Neuronal stem cell (in vitro differentiated cells): ENCODE measurements around the gene ACKR2.
"Not testable (repeated sequence)": the region's sequence is repeated elsewhere in the genome, so short reads cannot be mapped to it uniquely, and the experiment has no call there.

Experiments
- DNase-seq: peaks from one replicate; pipeline ENCODE4 v3.0.0-alpha.2; 2013; ENCODE audit warnings: low spot score
- H2AFZ ChIP-seq: one replicate; pipeline ENCODE4 v1.6.1; 2013; ENCODE audit warnings: mild to moderate bottlenecking, low read length, inconsistent platforms
- H2AK5ac ChIP-seq: 2 replicates; pipeline ENCODE4 v1.6.1; 2013; ENCODE audit warnings: low read depth, mild to moderate bottlenecking, inconsistent platforms, low read length, moderate library complexity, mixed read lengths
- H2BK120ac ChIP-seq: 2 replicates; pipeline ENCODE4 v1.6.1; 2013; ENCODE audit warnings: low read depth, mild to moderate bottlenecking, inconsistent platforms, low read length, moderate library complexity, mixed read lengths
- H2BK12ac ChIP-seq: one replicate; pipeline ENCODE4 v1.6.1; 2013; ENCODE audit warnings: low read length, inconsistent platforms
- H2BK15ac ChIP-seq: 2 replicates; pipeline ENCODE4 v1.6.1; 2013; ENCODE audit warnings: mild to moderate bottlenecking, low read length, inconsistent platforms, mixed read lengths
- H2BK5ac ChIP-seq: one replicate; pipeline ENCODE4 v1.6.1; 2013; ENCODE audit warnings: inconsistent platforms, mild to moderate bottlenecking, low read length, moderate library complexity
- H3K14ac ChIP-seq: one replicate; pipeline ENCODE4 v1.6.1; 2013; ENCODE audit warnings: low read length, inconsistent platforms
- H3K18ac ChIP-seq: 2 replicates; pipeline ENCODE4 v1.6.1; 2013; ENCODE audit warnings: low read length, inconsistent platforms
- H3K23ac ChIP-seq: 2 replicates; pipeline ENCODE4 v1.6.1; 2013; ENCODE audit warnings: low read depth, mild to moderate bottlenecking, mixed read lengths, low read length, inconsistent platforms; ENCODE audit not compliant: poor library complexity
- H3K27ac ChIP-seq: replicated peaks from 3 replicates; pipeline ENCODE4 v1.5.1; 2013; ENCODE audit warnings: low read length, inconsistent platforms
- H3K27me3 ChIP-seq, 3 experiments: 2 replicates each; pipeline ENCODE4 v1.6.1; 2013; ENCODE audit warnings: low read length in 3 of 3, mild to moderate bottlenecking in 2 of 3, inconsistent platforms in 1 of 3, low read depth in 1 of 3, mixed read lengths in 1 of 3, moderate library complexity in 1 of 3; ENCODE audit not compliant: control insufficient read depth in 3 of 3, insufficient read depth in 3 of 3
- H3K36me3 ChIP-seq, 2 donors: replicated peaks in 1 of 2; 2 replicates each; pipeline ENCODE4 v1.6.1; 2013; ENCODE audit warnings: low read length in 2 of 2; ENCODE audit not compliant: control insufficient read depth in 2 of 2, insufficient read depth in 2 of 2
- H3K4ac ChIP-seq: 2 replicates; pipeline ENCODE4 v1.6.1; 2013; ENCODE audit warnings: inconsistent platforms, mild to moderate bottlenecking, low read length, moderate library complexity
- H3K4me1 ChIP-seq, 2 donors: 1 replicate in 1 of 2; 2 replicates in 1 of 2; pipeline ENCODE4 v1.6.1; 2013; ENCODE audit warnings: low read length in 2 of 2, low read depth in 1 of 2; ENCODE audit not compliant: control insufficient read depth in 2 of 2, insufficient read depth in 1 of 2
- H3K4me2 ChIP-seq: one replicate; pipeline ENCODE4 v1.6.1; 2013; ENCODE audit warnings: mild to moderate bottlenecking, low read length, inconsistent platforms; ENCODE audit not compliant: insufficient read depth, poor library complexity, severe bottlenecking
- H3K4me3 ChIP-seq, 2 donors: 2 replicates each; pipeline ENCODE4 v1.5.1; 2013; ENCODE audit warnings: low read length in 2 of 2, mild to moderate bottlenecking in 2 of 2, inconsistent platforms in 1 of 2, moderate library complexity in 1 of 2
- H3K79me1 ChIP-seq: one replicate; pipeline ENCODE4 v1.6.1; 2013; ENCODE audit warnings: low read depth, mild to moderate bottlenecking, inconsistent platforms, low read length, moderate library complexity
- H3K9ac ChIP-seq: one replicate; pipeline ENCODE4 v1.6.1; 2013; ENCODE audit warnings: mild to moderate bottlenecking, low read depth, low read length, inconsistent platforms; ENCODE audit not compliant: poor library complexity
- H3K9me3 ChIP-seq, 2 donors: replicated peaks in 1 of 2; 2 replicates each; pipeline versions ENCODE3 to v1.6.1; 2013; ENCODE audit warnings: low read length in 2 of 2, mild to moderate bottlenecking in 2 of 2, inconsistent platforms in 1 of 2, low read depth in 1 of 2, mixed read lengths in 1 of 2, moderate library complexity in 1 of 2; ENCODE audit not compliant: control insufficient read depth in 2 of 2, insufficient read depth in 1 of 2
- H4K8ac ChIP-seq: one replicate; pipeline ENCODE4 v1.6.1; 2013; ENCODE audit warnings: low read depth, mild to moderate bottlenecking, inconsistent platforms, low read length, moderate library complexity
- H4K91ac ChIP-seq: one replicate; pipeline ENCODE4 v1.6.1; 2013; ENCODE audit warnings: low read length, low read depth, mild to moderate bottlenecking, inconsistent platforms; ENCODE audit not compliant: poor library complexity
- WGBS, 2 donors: extraction: QIAGEN DNeasy Blood & Tissue Kit; methylation state at CpG; one replicate each; pipeline ENCODE4 v1.1.7; 2013; ENCODE audit warnings: missing lambda C conversion rate in 2 of 2, mixed read lengths in 1 of 2; ENCODE audit not compliant: insufficient read length in 2 of 2, insufficient replicate concordance in 1 of 2; ENCODE audit errors: extremely low coverage in 2 of 2; 5-methylcytosine and 5-hydroxymethylcytosine counted together

The ACKR2 gene

GRCh38 chr3:42810706-42811105 is 1.5 kb downstream of the ACKR2 start:
- H2AFZ ChIP-seq, H4K91ac ChIP-seq, H2BK5ac ChIP-seq, H3K9me3 ChIP-seq, H3K4me2 ChIP-seq, H3K4me3 ChIP-seq, H2BK120ac ChIP-seq, H3K4me1 ChIP-seq, DNase-seq, H3K36me3 ChIP-seq, H2BK15ac ChIP-seq, H2BK12ac ChIP-seq, H3K79me1 ChIP-seq, H3K4ac ChIP-seq, H3K14ac ChIP-seq, H3K18ac ChIP-seq, H3K27ac ChIP-seq, H3K23ac ChIP-seq, H2AK5ac ChIP-seq, H3K9ac ChIP-seq, H4K8ac ChIP-seq: not testable (repeated sequence)
- H3K27me3 ChIP-seq, result peaks cover 0 to 13% (median 0%) of the 10 kb centered on the region in 3 experiments
- no CpG with 5 or more reads among the region's 10 CpGs for WGBS, 2 donors

- not testable (repeated sequence) for H2BK120ac ChIP-seq, H3K27me3 ChIP-seq, H2AFZ ChIP-seq, H2BK5ac ChIP-seq, H3K23ac ChIP-seq, DNase-seq, H3K36me3 ChIP-seq, H3K9me3 ChIP-seq, H3K9ac ChIP-seq, H3K4me1 ChIP-seq, H3K4me2 ChIP-seq, H2AK5ac ChIP-seq, H3K4me3 ChIP-seq, H3K79me1 ChIP-seq, H4K8ac ChIP-seq, H3K14ac ChIP-seq, H2BK15ac ChIP-seq, H3K4ac ChIP-seq, H2BK12ac ChIP-seq, H3K18ac ChIP-seq, H4K91ac ChIP-seq, H3K27ac ChIP-seq
- WGBS, 2 donors, result no CpG with 5 or more reads among the region's 15 CpGs
Measured at GRCh38 chr3:42811118-42811883, 2.1 kb downstream of the ACKR2 start.

GRCh38 chr3:42814246-42814645 is 5.0 kb downstream of the ACKR2 start:
- Histone ChIP-seq H2AFZ (no peak overlapping the region), H3K36me3 (no peaks in the 10 kb centered on the region), H3K4ac (no peak overlapping the region), H3K27me3 (peaks cover 0 to 7% (median 0%) of the 10 kb centered on the region in 3 experiments), H3K9ac (no peak overlapping the region), H4K8ac (no peak overlapping the region), H3K4me2 (no peak overlapping the region), H2AK5ac (no peak overlapping the region), H3K9me3 (no peaks in the 10 kb centered on the region), H3K4me1 (peaks cover 2 to 3% of the 10 kb centered on the region in 2 donors), H2BK15ac (no peak overlapping the region), H3K18ac (no peak overlapping the region), H3K27ac (no peak overlapping the region), H3K79me1 (no peaks in the 10 kb centered on the region), H2BK12ac (no peak overlapping the region), H3K14ac (no peak overlapping the region), H4K91ac (no peak overlapping the region), H2BK5ac (no peak overlapping the region), H3K23ac (no peak overlapping the region), H3K4me3 (no peak overlapping the region), H2BK120ac (no peak overlapping the region)
- DNase-seq, result no peak
- no CpG with 5 or more reads among the region's 5 CpGs for WGBS, 2 donors

GRCh38 chr3:42814914-42815507 is 5.8 kb downstream of the ACKR2 start:
- H2AFZ ChIP-seq, result no peak overlapping the region
- peaks cover 0 to 7% (median 0%) of the 10 kb centered on the region in 3 experiments for H3K27me3 ChIP-seq
- no peaks in the 10 kb centered on the region for H3K36me3 ChIP-seq
- WGBS, 2 donors, result no CpG with 5 or more reads among the region's 2 CpGs
- H2BK5ac ChIP-seq, result no peak overlapping the region
- no peak overlapping the region for H3K4ac ChIP-seq
- no peaks in the 10 kb centered on the region for H3K79me1 ChIP-seq
- H3K27ac ChIP-seq, result no peak overlapping the region
- no peak overlapping the region for H2AK5ac ChIP-seq
- no peak overlapping the region for H2BK12ac ChIP-seq
- no peak for DNase-seq
- H3K9me3 ChIP-seq, result no peaks in the 10 kb centered on the region
- no peak overlapping the region for H2BK15ac ChIP-seq
- no peak overlapping the region for H4K8ac ChIP-seq
- no peak overlapping the region for H3K9ac ChIP-seq
- H3K14ac ChIP-seq, result no peak overlapping the region
- no peak overlapping the region for H2BK120ac ChIP-seq
- no peak overlapping the region for H3K23ac ChIP-seq
- H3K4me1 ChIP-seq, result peaks cover 7 to 8% of the 10 kb centered on the region in 2 donors
- no peak overlapping the region for H4K91ac ChIP-seq
- no peak overlapping the region for H3K4me2 ChIP-seq
- H3K18ac ChIP-seq, result no peak overlapping the region
- H3K4me3 ChIP-seq, result no peak overlapping the region
